ENCODE data around the gene CREB5.
"Not testable (repeated sequence)": the region's sequence is repeated elsewhere in the genome, so short reads cannot be mapped to it uniquely, and the experiment has no call there.

Gene CREB5

DNA sequence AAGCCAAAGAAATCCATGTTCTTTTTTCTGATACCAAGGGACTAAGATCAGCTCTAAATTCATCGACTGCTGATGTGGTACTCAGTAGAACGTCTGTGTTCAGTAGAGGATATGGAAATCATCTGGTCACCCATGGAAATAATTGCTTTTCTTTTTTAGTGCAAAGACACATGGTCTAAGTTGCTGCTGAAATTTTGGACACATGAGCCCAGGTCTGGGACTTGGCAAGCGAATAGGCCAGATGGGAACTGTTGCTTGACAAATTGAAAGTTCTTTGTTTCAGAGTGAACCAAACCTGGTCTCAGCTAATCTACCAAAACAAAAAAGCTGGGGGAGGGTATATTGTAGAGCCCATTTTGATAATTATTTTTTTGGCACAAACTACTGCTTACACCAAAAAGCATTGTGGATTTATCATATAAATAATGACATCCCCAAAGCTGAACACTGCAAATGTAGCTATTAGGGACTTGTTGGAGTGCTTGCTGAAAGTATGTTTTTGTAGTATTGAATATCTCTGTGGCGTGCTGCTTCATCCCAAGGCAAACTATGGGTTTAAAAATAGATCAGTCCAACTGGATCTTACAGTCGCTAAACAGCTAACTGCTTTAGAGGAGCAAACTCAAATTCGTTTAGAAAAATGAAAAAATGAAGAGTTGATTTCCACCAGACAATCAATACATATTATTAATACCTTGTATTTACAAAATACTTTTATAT, 401.1 kb downstream of the CREB5 start:
- DNase-seq (ENCODE audit: low spot score) = no peak

DNA sequence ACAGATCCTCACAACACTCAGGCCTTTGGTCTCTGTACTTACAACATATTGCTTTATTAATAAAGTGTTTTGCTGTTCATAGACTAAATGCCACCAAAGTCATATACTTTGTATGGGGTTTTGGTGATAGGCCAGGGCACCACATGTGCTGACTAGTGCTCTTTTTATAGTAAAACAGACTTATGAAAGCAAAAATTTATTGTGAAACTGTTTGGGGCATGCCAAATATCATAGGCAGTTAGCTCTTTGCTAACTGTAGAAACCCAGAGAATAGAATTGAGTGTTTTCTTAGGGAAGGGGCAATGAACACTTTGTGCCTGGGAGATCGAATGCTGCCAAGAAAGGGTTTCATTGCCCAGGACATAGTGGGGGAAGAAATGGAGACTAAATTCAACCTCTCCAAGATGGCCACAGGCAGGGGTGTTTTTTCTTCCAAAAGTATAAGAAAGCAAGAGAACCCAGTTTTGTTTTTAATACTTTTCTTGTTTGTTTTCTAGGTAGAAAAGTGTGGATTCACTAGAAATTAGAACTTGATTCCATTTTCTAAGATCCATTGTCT, 403.1 kb downstream of the CREB5 start:
- DNase-seq (ENCODE audit: low spot score) = peak; percentile 31

DNA sequence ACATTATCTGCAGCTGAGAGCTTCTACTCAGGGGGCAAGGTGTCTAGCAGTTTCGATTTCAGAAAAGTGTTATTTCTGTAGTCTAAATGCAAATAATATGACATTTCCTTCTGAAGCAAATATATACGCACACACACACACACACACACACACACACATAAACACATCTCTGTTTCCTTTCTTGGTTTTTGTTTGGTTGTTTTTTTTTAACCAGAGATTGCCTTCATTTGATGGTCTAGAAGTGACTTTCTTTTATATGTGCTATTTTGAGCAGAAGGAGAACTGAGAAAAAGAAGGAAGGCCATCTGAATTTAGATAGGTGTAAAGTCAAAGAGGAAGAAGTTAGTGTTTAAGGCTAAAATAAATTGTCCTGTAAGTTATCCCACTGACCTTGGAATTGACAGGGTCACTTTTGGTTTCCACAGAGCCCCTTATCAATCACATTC, 403.6 kb downstream of the CREB5 start:
- no peak for DNase-seq (ENCODE audit: low spot score)

DNA sequence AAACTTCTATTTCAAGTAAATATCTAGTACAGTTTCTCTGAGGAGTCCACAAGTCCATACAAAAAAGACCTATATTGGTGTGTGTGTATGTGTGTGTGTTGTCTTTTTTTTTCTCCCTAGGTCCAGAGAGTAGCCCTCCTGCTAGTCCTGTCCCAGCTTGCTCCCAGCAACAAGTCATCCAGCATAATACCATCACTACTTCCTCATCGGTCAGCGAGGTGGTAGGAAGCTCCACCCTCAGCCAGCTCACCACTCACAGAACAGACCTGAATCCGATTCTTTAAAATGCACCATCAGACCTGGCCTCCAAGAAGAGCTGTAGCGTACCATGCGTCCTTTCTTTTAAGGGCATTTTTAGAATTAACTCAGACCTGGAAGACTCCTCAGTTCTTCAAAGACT, 406.7 kb downstream of the CREB5 start:
- no peak for DNase-seq (ENCODE audit: low spot score)

DNA sequence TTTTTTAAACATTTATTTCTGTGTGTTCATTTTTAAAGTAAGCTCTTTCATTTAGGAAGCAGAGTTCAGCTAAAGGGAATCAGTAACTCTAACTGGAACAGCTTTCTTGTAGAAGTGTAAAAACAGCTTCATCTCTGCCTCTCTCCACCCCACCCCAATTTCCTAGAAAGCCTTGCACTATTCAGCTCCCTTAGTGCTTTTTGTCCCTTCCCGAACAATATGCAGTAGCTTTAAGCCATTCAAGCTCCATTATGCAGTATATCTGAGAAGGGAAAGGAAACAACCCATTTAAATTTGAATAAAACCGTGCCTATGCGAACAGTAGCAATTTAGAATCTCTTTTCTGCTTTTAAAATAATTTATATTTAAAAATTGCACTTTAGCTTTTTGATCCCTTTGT, 411.3 kb downstream of the CREB5 start:
- DNase-seq (ENCODE audit: low spot score) = no peak

DNA sequence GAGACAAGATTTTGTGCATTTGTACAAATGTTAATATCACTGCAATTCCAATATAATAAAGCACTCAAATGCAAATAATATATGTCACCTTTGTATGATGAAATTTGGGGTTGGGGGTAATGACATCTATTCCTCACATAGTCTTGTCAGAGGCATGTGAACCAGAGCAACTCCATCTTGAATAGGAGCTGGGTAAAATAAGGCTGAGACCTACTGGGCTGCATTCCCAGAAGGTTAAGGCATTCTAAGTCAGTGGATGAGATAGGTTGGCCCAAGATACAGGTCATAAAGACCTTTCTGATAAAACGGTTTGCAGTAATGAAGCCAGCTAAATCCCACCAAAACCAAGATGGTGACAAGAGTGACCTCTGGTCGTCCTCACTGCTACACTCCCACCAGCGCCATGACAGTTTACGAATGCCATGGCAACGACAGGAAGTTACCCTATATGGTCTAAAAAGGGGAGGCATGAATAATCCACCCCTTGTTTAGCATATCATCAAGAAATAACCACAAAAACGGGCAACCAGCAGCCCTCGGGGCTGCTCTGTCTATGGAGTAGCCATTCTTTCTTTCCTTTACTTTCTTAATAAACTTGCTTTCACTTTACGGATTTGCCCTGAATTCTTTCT, 413.6 kb downstream of the CREB5 start:
- not testable (repeated sequence) for DNase-seq (ENCODE audit: low spot score)

DNA sequence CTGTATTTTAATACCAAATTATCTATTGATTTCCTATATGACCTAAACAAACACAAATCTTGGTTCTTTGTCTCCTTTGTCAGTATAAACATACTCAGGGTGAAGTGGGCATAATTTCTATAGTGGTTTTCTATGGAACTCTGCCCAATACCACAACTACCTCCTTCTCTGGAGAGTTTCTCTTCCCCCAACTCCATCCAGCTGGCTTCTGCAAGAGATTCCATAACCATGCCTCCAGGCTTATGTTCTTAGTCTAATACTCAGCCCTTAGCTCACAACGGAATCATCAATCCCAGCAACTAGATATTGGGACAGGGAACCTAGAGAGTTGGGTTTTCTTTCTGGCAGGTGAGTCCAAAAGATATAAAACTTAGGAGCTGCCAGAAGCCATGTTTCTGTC, 418.5 kb downstream of the CREB5 start:
- no peak for DNase-seq (ENCODE audit: low spot score)

DNA sequence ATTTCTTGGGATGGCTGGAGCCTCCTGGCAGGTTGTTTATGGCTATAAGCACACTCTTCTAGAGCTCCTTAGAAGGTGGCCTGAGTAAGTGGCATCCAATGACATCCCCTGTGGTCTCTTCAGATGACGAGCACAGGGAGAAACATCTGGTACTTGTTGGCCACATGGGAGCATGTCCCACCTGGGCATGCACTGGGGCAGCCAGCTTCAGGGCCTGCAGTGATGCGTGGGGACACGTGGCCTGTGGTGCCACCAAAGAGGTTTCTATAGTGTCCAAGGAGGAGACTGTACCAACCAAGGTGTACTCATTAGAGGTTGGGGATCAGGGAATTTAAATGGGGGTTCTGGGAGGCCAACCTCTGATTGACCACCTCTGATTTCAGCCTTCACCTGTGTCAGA, 420.4 kb downstream of the CREB5 start:
- no peak for DNase-seq (ENCODE audit: low spot score)

DNA sequence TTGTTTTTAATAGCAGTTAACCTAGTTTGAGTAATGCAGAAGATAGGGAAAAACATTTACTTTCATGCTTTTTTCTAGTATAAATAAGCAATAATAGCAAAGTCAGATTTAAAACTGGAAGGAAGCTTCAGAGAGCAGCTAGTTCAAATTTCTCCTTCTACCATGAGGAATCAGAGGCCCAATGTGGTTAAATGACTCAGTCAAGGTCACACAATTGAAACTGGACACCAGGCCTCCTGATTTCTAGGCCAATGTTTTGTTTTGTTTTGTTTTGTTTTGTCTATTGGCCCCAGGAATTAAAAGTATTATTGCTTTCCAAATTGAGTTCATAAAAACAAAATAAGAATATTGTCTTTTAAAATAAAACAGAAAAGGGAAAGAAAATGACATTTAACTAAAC, 423.5 kb downstream of the CREB5 start:
- peak; percentile 56 for DNase-seq (ENCODE audit: low spot score)

DNA sequence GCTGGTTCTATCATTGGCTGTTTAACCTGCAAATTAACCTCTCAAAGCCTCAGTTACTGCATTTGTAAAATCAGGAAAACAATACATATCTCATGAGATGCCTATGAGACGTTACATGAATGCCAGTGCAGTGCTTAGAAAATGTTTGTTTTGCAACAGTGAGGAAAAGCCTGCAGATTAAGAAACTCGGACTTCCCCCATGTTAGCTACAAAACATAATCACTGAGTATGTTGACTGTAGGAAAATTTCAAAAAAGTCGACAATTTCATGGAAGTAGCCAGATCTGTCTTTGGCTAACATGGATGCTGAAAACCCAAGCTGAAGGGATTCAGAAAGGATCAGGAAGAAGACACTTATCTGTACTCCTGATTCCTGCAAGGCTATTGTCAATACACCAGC, 424.4 kb downstream of the CREB5 start:
- no peak for DNase-seq (ENCODE audit: low spot score)

DNA sequence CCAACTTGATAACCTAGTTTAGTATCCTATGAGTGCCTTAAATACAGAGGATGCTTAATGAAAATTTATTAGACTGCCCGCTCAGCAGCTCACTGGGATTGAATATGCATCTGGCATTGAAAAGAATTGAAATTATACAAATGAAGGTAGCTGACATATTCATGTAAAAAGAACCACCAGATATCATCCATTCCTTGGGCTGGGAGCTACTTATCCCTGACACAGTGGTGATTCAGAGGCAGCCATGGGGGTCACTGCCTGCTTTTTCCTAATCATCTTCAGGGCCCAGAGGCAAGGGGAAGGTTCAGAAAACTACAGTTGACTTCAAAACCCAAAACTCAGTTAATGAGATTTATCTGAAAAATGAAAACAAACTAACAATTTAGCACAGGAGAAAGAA, 424.9 kb downstream of the CREB5 start:
- no peak for DNase-seq (ENCODE audit: low spot score)

DNA sequence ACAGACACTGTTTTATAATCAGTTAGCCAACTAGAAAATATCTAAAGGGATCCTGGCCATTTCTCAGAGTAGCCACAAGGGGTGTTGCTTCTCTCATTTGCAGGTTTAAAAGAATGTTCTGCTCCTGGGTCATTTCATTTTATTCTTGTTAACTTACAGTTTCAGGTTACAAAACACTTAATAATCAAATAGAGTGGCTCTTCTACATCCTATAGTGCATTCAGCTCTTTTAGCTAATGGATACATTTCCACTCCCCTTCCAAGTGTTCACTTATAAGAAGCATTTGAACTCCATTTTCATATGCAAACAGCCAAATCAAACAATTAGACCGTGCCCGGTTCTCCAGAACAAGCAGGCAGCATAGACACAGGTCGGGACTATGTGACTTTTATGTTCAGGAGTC, 428.3 kb downstream of the CREB5 start:
- peak; percentile 45 for DNase-seq (ENCODE audit: low spot score)

DNA sequence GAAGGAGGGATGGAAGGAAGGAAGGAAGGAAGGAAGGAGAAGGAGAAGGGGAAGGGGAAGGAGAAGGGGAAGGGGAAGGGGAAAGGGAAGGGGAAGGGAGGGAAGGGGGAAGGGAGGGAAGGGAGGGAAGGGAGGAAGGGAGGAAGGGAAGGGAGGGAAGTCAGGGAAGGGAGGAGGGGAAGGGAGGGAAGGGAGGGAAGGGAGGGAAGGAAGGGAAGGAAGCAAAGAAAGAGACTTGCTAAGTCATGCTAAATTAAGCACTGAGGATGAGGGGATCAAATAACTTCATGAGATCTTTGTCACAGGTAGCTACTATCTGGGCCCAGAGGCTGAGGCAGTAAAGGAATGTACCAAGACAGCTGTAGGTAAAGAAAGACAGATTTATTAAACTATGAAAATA, 429.4 kb downstream of the CREB5 start:
- DNase-seq (ENCODE audit: low spot score) = no peak

DNA sequence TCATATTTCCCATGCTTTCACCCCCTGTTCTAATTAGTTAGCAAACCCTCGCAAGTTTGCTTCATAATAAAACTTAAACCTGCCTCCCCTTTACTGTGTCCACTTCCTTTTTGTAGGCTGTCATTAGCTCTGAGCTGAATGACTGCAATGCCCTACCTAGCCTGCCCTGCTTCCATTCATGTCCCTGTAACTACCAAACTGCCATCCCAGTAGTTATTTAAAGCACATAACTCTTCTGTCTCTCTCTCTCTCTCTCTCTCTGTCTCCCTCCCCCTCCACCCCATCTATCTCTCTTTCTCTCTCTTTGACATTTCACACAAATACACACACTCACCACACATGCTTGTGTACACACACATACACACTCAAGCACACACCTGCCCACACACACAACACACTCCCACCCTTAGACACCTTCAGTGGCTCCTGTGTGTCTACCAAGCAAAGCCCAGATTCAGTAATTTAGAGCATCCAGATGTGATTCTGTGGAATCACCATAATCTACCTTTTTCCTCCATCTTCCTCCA, 430.5 kb downstream of the CREB5 start:
- no peak for DNase-seq (ENCODE audit: low spot score)

DNA sequence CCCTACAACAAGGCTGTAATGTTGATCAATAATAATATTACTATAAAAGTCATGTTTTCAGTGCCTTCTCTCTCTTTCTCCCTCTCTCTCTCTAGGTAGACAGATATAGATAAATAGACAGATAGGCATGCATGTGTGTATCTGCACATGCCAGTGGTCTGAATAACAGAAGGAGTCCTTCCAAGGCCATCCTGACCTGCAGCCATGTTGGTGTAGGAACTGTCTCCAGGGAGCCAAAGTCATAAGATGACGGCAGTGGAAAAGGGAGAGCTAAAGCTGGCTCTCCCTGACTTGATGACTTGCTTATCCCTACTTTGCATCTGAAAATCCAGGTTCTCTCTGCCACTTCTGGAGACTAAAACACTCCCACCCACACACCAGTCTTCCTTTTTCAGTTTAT, 432.8 kb downstream of the CREB5 start:
- no peak for DNase-seq (ENCODE audit: low spot score)

DNA sequence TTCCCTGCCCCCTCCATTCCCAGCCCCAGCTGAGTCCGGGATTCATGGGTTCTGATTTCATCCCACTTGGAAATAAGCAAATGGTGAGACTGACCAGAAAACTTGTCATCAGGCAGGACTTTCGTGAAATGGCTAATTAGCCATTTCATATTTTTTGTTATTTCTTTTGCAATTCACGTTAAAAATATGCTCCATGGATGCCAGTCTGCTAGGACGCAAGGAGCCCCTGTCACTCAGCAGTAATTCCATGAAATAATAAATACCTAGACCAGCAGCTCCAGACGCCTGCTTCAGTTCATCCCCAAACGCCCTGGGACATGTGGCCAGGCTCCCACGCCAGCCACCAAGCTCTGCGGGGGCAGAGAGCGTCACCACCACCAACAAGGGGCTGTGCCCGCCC, 434.9 kb downstream of the CREB5 start:
- peak; percentile 29 for DNase-seq (ENCODE audit: low spot score)

DNA sequence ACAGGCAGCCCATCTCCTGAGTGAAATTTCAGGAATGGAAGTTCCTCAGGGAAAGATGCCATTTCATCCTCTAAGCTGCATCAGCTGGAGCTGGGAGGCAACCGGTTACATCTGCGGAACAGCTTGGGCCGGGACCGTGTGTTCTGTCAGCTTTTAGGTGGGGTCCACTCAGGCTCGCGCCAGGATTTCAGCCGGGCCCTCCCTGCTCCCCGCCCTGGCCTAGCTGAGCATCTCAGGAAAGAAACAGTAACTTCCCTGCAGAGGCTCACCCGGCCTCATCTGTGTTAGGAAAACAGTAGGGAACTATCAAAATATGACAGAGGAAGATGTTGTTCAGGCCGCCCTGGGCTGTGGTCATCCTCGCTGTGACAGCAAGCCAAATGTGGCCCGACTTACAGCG, 435.4 kb downstream of the CREB5 start:
- DNase-seq (ENCODE audit: low spot score) = peak; percentile 68

DNA sequence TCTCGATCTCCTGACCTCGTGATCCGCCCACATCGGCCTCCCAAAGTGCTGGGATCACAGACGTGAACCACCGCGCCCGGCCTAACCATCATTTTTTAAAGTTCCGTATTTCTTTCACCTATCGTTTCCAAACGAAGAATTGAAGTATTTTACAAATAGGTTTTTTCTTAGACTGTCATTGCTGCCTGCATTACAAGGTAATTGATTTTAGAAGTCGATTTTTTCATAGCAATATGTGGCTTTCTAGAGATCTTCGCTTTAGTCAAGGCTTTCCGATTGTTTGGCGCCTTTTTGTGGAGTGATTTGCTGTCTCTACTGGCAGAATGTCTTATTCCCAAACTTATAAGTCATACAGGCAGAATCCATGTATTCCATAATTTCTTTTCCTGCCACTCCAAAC, 436.6 kb downstream of the CREB5 start:
- no peak for DNase-seq (ENCODE audit: low spot score)

DNA sequence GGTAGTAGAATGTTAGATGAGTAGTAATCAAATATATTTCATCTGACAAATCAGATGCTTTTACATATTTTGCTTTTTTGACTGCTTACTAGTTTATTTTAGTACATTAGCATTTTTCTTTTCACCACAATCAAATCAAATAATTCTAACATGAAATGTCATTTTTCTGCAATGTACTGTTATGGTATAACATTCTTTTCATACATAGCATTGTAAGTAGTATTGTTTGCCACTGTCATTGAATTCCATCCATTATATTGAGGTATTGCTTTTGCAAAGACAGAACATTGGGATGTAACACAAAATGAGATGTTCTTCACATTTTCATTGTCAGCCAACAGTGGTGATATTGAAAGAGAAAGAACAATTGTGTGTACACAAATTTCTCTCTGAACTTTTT, 438.4 kb downstream of the CREB5 start:
- no peak for DNase-seq (ENCODE audit: low spot score)

DNA sequence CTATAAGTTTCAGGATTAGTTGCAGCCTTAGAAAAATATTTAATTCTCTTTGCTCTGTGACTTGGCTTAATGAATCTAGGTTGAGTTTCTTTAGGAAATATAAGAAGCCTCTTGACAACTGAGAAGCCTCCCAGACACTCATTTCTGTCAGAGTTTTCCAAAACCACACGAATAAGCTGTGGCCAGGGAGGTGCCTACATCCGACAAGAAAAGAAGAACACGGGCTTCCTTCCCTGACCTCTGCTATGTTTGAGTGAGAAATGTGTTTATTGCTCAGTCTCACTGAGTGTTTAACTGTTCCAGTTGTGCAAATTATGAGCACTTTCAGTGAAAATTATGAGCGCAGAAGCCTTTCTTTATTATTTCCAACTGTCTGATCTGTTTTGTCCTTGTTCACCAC, 440.8 kb downstream of the CREB5 start:
- no peak for DNase-seq (ENCODE audit: low spot score)

DNA sequence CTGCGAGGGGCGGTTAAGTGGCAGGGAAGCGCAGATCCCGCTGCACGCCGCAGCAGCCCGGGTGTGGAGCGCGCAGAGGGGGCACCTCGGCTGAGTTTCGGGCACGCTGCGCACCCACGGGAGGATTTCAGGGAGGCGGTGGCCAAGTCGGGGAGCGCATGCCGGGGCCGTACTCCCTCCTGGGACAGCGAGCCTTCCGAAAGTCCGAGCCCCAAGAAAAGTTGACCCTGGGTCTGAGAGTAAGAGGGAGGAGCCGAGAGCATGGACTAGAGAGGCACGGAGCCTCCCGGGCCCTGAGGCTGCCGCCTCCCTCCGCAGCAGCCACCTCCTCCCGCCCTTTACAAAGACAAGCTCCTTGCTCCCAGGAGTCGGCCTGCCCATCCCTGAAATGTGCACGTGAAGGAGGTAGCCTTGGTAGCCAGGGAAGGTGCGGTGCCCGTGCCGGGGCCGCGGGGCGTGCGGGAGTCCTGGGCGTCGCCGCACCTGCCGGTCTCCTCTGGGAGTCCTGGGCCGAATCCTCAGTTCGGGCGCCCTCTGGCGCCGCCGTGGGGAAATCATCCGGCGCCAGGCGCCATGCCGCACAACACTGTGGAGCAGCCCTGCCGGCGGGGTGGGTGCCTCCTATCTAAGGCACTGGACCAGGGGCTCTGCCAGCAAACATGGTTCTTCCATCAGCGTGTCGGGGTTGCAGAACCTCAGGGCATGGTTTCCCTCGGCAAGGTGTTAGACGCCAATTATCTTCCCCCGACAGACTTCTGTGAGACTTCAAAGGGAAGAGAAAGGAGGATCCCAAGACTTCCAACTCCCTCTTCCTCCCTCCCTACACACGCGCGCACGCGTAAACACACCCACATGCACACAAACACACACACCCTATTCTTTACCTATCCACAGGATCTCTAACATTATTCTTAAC, 441.8 kb downstream of the CREB5 start:
- DNase-seq (ENCODE audit: low spot score) = peak; percentile 87

DNA sequence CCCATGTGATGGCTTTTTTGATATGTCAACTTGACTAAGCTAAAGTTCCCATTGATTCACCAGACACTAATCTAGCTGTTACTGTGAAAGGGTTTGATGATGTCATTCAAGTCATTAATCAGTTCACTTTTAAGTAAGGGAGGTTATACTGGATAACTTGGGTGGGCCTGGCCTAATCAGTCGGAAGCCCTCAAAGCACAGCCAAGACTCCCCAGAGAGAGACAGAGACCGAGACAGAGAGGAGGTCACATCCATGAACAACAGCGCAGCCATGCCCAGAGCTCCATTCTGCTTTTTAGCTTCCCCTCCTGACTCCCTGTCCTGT, 442.4 kb downstream of the CREB5 start:
- DNase-seq (ENCODE audit: low spot score) = no peak

Data from AG20443 (cell line).